Measurements from ENCODE around the gene HOXD3.

Gene HOXD3

GRCh38 chr2:176164611-176165369 is 7.7 kb downstream of the HOXD3 start:
- H3K4me1 ChIP-seq (ENCODE audit: insufficient read depth, low read length), result no peaks in the 10 kb centered on the region
- no peak overlapping the region for H3K4me2 ChIP-seq (ENCODE audit: insufficient read depth, low read length)
- H2AFZ ChIP-seq (ENCODE audit: low read depth, low read length), result no peak overlapping the region
- ATAC-seq (ENCODE audit: insufficient read depth, low read depth) (no peak), DNase-seq (no peak)
- peaks cover 3% of the 10 kb centered on the region for H3K27me3 ChIP-seq (ENCODE audit: insufficient read depth, low read length, poor library complexity)
- no peak overlapping the region for H3K27ac ChIP-seq (ENCODE audit: low read length)
- TF ChIP-seq EZH2 (IDR thresholded peaks at IDR 0.05; ENCODE audit: borderline replicate concordance, low read depth, low read length, severe bottlenecking) (no peak), CTCF (IDR thresholded peaks at IDR 0.05; ENCODE audit: borderline replicate concordance, extremely low read depth, low read length, poor library complexity, severe bottlenecking) (no peak)
- H4K20me1 ChIP-seq (ENCODE audit: insufficient read depth, low read length), result no peaks in the 10 kb centered on the region
- no peak overlapping the region for H3K9ac ChIP-seq (ENCODE audit: low read depth, low read length)
- H3K79me2 ChIP-seq (ENCODE audit: insufficient read depth, low read length), result no peaks in the 10 kb centered on the region
- no peaks in the 10 kb centered on the region for H3K36me3 ChIP-seq (ENCODE audit: insufficient read depth, low read length)
- no peaks in the 10 kb centered on the region for H3K9me3 ChIP-seq (ENCODE audit: insufficient read depth, low read length, severe bottlenecking)
- no peak overlapping the region for H3K4me3 ChIP-seq (ENCODE audit: low read depth in 1 of 2, low read length in 2 of 2)

GRCh38 chr2:176165370-176166050 is 8.4 kb downstream of the HOXD3 start:
- no peaks in the 10 kb centered on the region for H3K9me3 ChIP-seq (ENCODE audit: insufficient read depth, low read length, severe bottlenecking)
- H4K20me1 ChIP-seq (ENCODE audit: insufficient read depth, low read length), result no peaks in the 10 kb centered on the region
- H2AFZ ChIP-seq (ENCODE audit: low read depth, low read length), result no peak overlapping the region
- peaks cover 3% of the 10 kb centered on the region for H3K27me3 ChIP-seq (ENCODE audit: insufficient read depth, low read length, poor library complexity)
- no peak overlapping the region for H3K4me3 ChIP-seq (ENCODE audit: low read depth in 1 of 2, low read length in 2 of 2)
- no peak for DNase-seq
- H3K4me2 ChIP-seq (ENCODE audit: insufficient read depth, low read length), result no peak overlapping the region
- no peak overlapping the region for H3K9ac ChIP-seq (ENCODE audit: low read depth, low read length)
- no peaks in the 10 kb centered on the region for H3K79me2 ChIP-seq (ENCODE audit: insufficient read depth, low read length)
- no peak for TF ChIP-seq CTCF (IDR thresholded peaks at IDR 0.05; ENCODE audit: borderline replicate concordance, extremely low read depth, low read length, poor library complexity, severe bottlenecking)
- no peak for TF ChIP-seq EZH2 (IDR thresholded peaks at IDR 0.05; ENCODE audit: borderline replicate concordance, low read depth, low read length, severe bottlenecking)
- H3K4me1 ChIP-seq (ENCODE audit: insufficient read depth, low read length), result no peaks in the 10 kb centered on the region
- H3K36me3 ChIP-seq (ENCODE audit: insufficient read depth, low read length), result no peaks in the 10 kb centered on the region
- no peak overlapping the region for H3K27ac ChIP-seq (ENCODE audit: low read length)
- no peak for ATAC-seq (ENCODE audit: insufficient read depth, low read depth)

GRCh38 chr2:176166272-176166671 is 9.2 kb downstream of the HOXD3 start:
- Histone ChIP-seq H2AFZ (ENCODE audit: low read depth, low read length) (no peak overlapping the region), H3K79me2 (ENCODE audit: insufficient read depth, low read length) (no peaks in the 10 kb centered on the region), H3K9ac (ENCODE audit: low read depth, low read length) (no peak overlapping the region), H3K27ac (ENCODE audit: low read length) (no peak overlapping the region), H3K4me1 (ENCODE audit: insufficient read depth, low read length) (no peaks in the 10 kb centered on the region), H3K4me2 (ENCODE audit: insufficient read depth, low read length) (no peak overlapping the region), H3K36me3 (ENCODE audit: insufficient read depth, low read length) (no peaks in the 10 kb centered on the region), H3K27me3 (ENCODE audit: insufficient read depth, low read length, poor library complexity) (peaks cover 3% of the 10 kb centered on the region), H3K9me3 (ENCODE audit: insufficient read depth, low read length, severe bottlenecking) (no peaks in the 10 kb centered on the region), H4K20me1 (ENCODE audit: insufficient read depth, low read length) (no peaks in the 10 kb centered on the region), H3K4me3 (ENCODE audit: low read depth in 1 of 2, low read length in 2 of 2) (no peak overlapping the region)
- TF ChIP-seq CTCF (IDR thresholded peaks at IDR 0.05; ENCODE audit: borderline replicate concordance, extremely low read depth, low read length, poor library complexity, severe bottlenecking) (no peak), EZH2 (IDR thresholded peaks at IDR 0.05; ENCODE audit: borderline replicate concordance, low read depth, low read length, severe bottlenecking) (no peak)
- no peak for DNase-seq
- ATAC-seq (ENCODE audit: insufficient read depth, low read depth), result no peak
